Stomach (tissue), 9 donors: ENCODE data around the gene SERINC5. TPM values are rescaled to one million over a fixed set of nuclear protein-coding genes. Genes with fewer than 3 reads are reported as not detected.

ENCODE experiments used
- DNase-seq, 2 donors: peaks; one replicate each; pipeline versions ENCODE4 v3.0.0 to v3.0.0-alpha.2; 2013 to 2019
- H3K27ac ChIP-seq, 5 donors: fragments of 200-600 bp in 4 of 5; sonication (generic) in 4 of 5; one replicate each; pipeline ENCODE4 v1.5.1; 2013 to 2019; ENCODE audit warnings: mild to moderate bottlenecking in 1 of 5, moderate library complexity in 1 of 5
- H3K27me3 ChIP-seq, 3 donors: fragments of 200-600 bp; sonication (generic); one replicate each; pipeline ENCODE4 v1.5.1; 2017 to 2019; ENCODE audit warnings: mixed run types in 1 of 3
- H3K36me3 ChIP-seq, 4 donors: fragments of 200-600 bp; sonication (generic); 1 replicate in 3 of 4; 2 replicates in 1 of 4; pipeline ENCODE4 v1.5.1; 2016 to 2019
- H3K4me1 ChIP-seq, 4 donors: fragments of 200-600 bp; sonication (generic); one replicate each; pipeline ENCODE4 v1.5.1; 2016 to 2019
- H3K4me3 ChIP-seq, 4 donors: fragments of 200-600 bp; sonication (generic) in 3 of 4; one replicate each; pipeline ENCODE4 v1.5.1; 2016 to 2019; ENCODE audit warnings: mild to moderate bottlenecking in 1 of 4
- H3K9me3 ChIP-seq, 4 donors: fragments of 200-600 bp; sonication (generic); one replicate each; pipeline ENCODE4 v1.5.1; 2016 to 2019
- EP300 ChIP-seq: sonication (generic); formaldehyde crosslinking; IDR thresholded peaks from one replicate; pipeline ENCODE4 v1.6.1; 2017; ENCODE audit warnings: antibody characterized with exemption
- POLR2A ChIP-seq, 4 donors: fragments of 450-650 bp; IDR thresholded peaks; one replicate each; pipeline ENCODE4 v1.6.1; 2016; ENCODE audit warnings: antibody characterized with exemption in 4 of 4, control low read depth in 2 of 4, mild to moderate bottlenecking in 1 of 4, moderate library complexity in 1 of 4
- POLR2AphosphoS5 ChIP-seq, 3 donors: sonication (generic); formaldehyde crosslinking; IDR thresholded peaks; one replicate each; pipeline ENCODE4 v1.6.1; 2016; ENCODE audit warnings: antibody characterized with exemption in 3 of 3
- WGBS, 5 donors: extraction: QIAGEN DNeasy Blood & Tissue Kit in 3 of 5; methylation state at CpG; one replicate each; pipeline versions ENCODE4 v1.1.5 to v1.1.7; 2013 to 2018; 5-methylcytosine and 5-hydroxymethylcytosine counted together
- intact Hi-C: fragments of 100-400 bp; cut with DNase I; formaldehyde crosslinking; loops from one replicate; pipeline ENCODE4 v1.15.1; 2023; ENCODE audit warnings: low total_unique reads
- polyA plus RNA-seq, 3 donors: library from polyadenylated mRNA; stranded (reverse); fragments of 200-250 nt; gene quantifications; one replicate each; pipeline ENCODE4 v1.2.3, GENCODE V29; 2013
- total RNA-seq, 5 donors: library from RNA; depleted of rRNA; stranded (reverse); fragments of >200 nt; gene quantifications; one replicate each; pipeline versions ENCODE4 v1.1.0 to v1.2.3, GENCODE V29; 2014 to 2016
- TF ChIP-seq, protein P1 (sequence below), 7 experiments: fragments of 450-650 bp in 4 of 7; fragments of 200-600 bp in 3 of 7; sonication (generic) in 3 of 7; IDR thresholded peaks; one replicate each; pipeline ENCODE4 v1.5.1; 2016 to 2019; ENCODE audit warnings: antibody characterized with exemption in 7 of 7, control low read depth in 2 of 7, mild to moderate bottlenecking in 1 of 7
- donor health status: healthy with polysubstance abuse.
- donor health status: Bipolar disorder and iron deficiency.
- donor health status: healthy.

The SERINC5 gene
- total and polyA plus RNA-seq, 8 donors = 2.4 to 71.4 (median 18.7) TPM

DNA sequence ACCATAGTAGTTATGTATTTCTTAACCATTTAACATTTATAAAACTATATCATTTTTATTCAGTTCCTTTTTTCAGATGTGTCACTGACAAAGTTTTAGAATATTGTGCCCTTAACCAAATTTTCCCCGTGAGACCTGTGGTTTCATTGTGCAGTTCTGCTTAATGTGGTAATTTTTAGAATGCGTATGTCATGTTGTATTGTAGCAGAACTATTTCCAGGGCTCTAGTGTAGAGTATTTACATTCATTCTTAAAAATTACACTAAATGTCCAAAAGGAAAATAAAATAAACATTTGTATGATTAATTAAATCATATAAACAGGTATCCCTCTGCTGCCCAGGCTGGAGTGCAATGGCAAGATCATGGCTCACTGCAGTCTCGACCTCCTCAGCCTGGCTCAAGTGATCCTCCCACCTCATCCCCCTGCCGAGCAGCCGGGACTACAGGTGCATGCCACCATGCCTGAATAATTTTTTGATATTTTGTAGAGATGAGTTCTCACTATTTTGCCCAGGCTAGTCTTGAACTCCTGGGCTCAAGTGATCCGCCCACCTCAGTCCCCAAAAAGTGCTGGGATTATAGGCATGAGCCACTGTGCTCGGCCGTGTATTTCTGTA, 15.4 kb downstream of the SERINC5 start:
- Histone ChIP-seq H3K4me1 (peaks cover 15 to 48% (median 33%) of the 10 kb centered on the region in 4 donors), H3K36me3 (peaks cover 0 to 22% (median 8%) of the 10 kb centered on the region in 4 donors), H3K27ac (no peak overlapping the region), H3K9me3 (peaks cover 0 to 14% (median 3%) of the 10 kb centered on the region in 4 donors), H3K4me3 (no peak overlapping the region), H3K27me3 (no peaks in the 10 kb centered on the region)
- TF ChIP-seq POLR2A (IDR thresholded peaks at IDR 0.05) (no peak), EP300 (no peak), POLR2AphosphoS5 (IDR thresholded peaks at IDR 0.05) (no peak)
- TF ChIP-seq, protein P1, sequence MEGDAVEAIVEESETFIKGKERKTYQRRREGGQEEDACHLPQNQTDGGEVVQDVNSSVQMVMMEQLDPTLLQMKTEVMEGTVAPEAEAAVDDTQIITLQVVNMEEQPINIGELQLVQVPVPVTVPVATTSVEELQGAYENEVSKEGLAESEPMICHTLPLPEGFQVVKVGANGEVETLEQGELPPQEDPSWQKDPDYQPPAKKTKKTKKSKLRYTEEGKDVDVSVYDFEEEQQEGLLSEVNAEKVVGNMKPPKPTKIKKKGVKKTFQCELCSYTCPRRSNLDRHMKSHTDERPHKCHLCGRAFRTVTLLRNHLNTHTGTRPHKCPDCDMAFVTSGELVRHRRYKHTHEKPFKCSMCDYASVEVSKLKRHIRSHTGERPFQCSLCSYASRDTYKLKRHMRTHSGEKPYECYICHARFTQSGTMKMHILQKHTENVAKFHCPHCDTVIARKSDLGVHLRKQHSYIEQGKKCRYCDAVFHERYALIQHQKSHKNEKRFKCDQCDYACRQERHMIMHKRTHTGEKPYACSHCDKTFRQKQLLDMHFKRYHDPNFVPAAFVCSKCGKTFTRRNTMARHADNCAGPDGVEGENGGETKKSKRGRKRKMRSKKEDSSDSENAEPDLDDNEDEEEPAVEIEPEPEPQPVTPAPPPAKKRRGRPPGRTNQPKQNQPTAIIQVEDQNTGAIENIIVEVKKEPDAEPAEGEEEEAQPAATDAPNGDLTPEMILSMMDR (IDR thresholded peaks at IDR 0.05) = no peak
- no peak for DNase-seq
- 88 to 91% (median 89%) methylated on average over 8 of the region's 8 CpGs for WGBS, 5 donors
- intact Hi-C loops = no loop called here

DNA sequence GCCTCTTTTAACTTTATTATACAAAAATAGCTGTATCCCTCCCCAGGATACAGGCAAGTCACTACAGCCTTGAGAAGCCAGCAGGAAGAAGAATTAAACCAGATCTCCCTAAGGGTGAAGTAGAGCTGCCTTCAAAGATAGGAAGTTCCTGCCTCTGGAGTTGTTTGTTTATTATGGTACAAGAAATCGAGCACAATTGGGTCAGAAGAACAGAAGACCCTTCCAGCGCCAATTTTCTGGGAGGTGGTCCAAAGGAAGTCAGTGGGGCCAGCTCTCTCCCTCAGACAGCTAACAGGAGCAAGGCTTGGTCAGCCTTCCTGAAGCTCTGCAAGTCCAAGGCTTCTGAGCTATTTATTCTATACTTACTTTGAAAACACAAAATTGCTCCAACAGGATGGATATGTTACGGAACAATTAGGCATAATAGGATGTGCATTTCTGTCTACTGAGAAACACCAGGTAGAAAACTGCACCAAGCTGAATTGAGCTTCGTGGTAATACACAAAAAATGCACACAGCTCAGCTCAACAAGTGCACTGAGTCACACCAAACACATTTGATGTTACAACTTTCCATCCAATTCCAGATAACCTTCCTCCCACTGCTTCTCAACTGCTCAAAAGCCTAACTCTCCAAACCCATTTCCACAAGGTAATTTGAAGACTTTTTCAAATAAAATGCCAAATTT, 16.0 kb downstream of the SERINC5 start:
- H3K4me3 ChIP-seq = no peak overlapping the region
- no peak for TF ChIP-seq EP300
- no peak for TF ChIP-seq POLR2AphosphoS5 (IDR thresholded peaks at IDR 0.05)
- TF ChIP-seq, protein P1 (IDR thresholded peaks at IDR 0.05) = no peak
- TF ChIP-seq POLR2A (IDR thresholded peaks at IDR 0.05) = no peak

DNA sequence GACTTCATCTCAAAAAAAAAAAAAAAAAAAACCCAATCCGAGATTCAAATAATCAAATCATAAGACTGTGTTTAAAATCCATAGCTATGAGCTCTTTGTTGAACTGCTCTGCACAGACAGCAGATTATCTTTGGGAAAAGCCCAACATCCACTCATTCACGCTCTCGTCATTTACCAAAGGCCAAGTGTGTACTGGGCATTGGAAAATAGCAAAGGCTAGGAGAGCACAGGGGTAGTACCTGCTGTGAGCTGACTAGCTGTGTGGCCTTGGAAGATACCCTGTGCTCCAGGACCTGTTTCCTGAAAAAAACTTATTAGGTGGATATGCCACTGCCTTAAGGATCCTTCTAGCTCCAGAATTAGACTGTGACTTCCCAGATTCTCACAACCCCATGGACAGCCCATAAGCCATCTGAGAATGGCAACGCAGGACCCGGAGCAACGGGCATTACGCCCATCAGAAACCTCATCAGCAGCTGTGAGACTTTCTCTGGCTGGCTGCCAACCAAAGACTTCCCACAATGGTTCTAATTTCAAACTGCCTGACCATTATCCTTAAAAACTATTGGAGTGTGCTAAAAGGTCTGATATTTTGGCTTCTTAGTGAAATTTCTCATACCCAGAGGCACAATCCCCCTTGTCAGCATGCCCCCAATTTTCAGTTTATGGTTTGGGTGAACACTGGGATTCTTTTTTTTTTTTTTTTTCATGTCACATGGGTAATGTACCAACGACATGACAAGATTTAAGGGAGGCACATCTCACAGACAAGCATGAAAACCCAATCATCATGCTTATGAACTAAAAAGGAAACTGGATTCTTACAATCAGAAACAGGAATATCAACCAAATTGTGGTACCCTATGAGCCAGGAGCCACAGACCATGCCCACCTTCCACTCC, 16.8 kb downstream of the SERINC5 start:
- peaks cover 0 to 14% (median 3%) of the 10 kb centered on the region in 4 donors for H3K9me3 ChIP-seq
- no peaks in the 10 kb centered on the region for H3K27me3 ChIP-seq
- H3K36me3 ChIP-seq = peaks cover 0 to 22% (median 8%) of the 10 kb centered on the region in 4 donors
- TF ChIP-seq POLR2A (IDR thresholded peaks at IDR 0.05) = no peak
- peaks cover 14 to 48% (median 29%) of the 10 kb centered on the region in 4 donors for H3K4me1 ChIP-seq
- DNase-seq = peak; percentile 72 to 85
- 19 to 26% (median 24%) methylated on average over 8 of the region's 8 CpGs for WGBS, 5 donors
- H3K27ac ChIP-seq = peak overlapping the region in 4 of 5 donors; percentile 4 to 46 (median 28)
- H3K4me3 ChIP-seq = no peak overlapping the region
- intact Hi-C loops = no loop called here

More for the DNA sequence above, 16.0 kb downstream of the SERINC5 start:
- peak in 1 of 2 donors; percentile 64 for DNase-seq
- H3K4me1 ChIP-seq = peaks cover 14 to 42% (median 28%) of the 10 kb centered on the region in 4 donors
- WGBS, 5 donors = 47 to 62% (median 50%) methylated on average over 4 of the region's 4 CpGs
- H3K9me3 ChIP-seq = peaks cover 0 to 14% (median 3%) of the 10 kb centered on the region in 4 donors
- H3K27ac ChIP-seq = peak overlapping the region in 2 of 5 donors; percentile 4 to 36
- peaks cover 0 to 22% (median 8%) of the 10 kb centered on the region in 4 donors for H3K36me3 ChIP-seq
- no peaks in the 10 kb centered on the region for H3K27me3 ChIP-seq
- intact Hi-C loops = no loop called here

DNA sequence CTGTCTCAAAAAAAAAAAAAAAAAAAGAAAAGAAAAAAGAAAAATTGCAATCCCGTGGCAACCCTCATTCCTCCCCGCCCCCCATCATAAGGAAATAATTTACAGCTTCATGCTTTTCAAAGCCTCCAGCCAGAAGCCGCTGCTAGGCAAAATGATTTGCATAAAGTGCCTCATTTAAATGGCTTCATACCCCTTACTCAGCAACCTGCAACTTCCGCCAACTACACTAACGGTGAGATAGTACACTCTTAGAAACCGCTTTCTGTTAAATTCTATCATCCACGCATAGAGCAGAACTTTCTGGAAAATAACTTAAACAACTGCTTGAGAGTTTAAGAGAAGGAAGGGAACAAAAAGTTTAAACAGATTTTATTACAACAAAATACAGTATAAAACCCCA, 17.8 kb downstream of the SERINC5 start:
- Histone ChIP-seq H3K9me3 (peaks cover 0 to 12% (median 2%) of the 10 kb centered on the region in 4 donors), H3K4me3 (no peak overlapping the region), H3K27me3 (no peaks in the 10 kb centered on the region), H3K36me3 (peaks cover 0 to 21% (median 8%) of the 10 kb centered on the region in 4 donors), H3K27ac (no peak overlapping the region), H3K4me1 (peaks cover 14 to 50% (median 31%) of the 10 kb centered on the region in 4 donors)
- no peak for TF ChIP-seq POLR2A (IDR thresholded peaks at IDR 0.05)
- TF ChIP-seq EP300 = no peak
- TF ChIP-seq POLR2AphosphoS5 (IDR thresholded peaks at IDR 0.05) = no peak
- TF ChIP-seq, protein P1 (IDR thresholded peaks at IDR 0.05) = no peak
- intact Hi-C loops = no loop called here
- WGBS, 5 donors = 82 to 88% (median 83%) methylated on average over 7 of the region's 7 CpGs
- no peak for DNase-seq
